GM21390 (cell line): ENCODE measurements around the gene ENTR1.
"Not testable (repeated sequence)": the region's sequence is repeated elsewhere in the genome, so short reads cannot be mapped to it uniquely, and the experiment has no call there.

Experiments used
- ATAC-seq: cut with Tn5 transposase; IDR thresholded peaks from one replicate; pipeline ENCODE4 v1.9.1; 2021; ENCODE audit not compliant: unreplicated experiment

Gene ENTR1

GRCh38 chr9:136438548-136439480 is 28.4 kb upstream of the ENTR1 start:
- peak; percentile 43 for ATAC-seq

GRCh38 chr9:136437839-136438547 is 27.6 kb upstream of the ENTR1 start:
- no peak for ATAC-seq

- ATAC-seq, result no peak
Observed at GRCh38 chr9:136437430-136437829, 27.0 kb upstream of the ENTR1 start.

- ATAC-seq, result no peak
Observed at GRCh38 chr9:136436055-136436634, 25.7 kb upstream of the ENTR1 start.

- ATAC-seq, result no peak
Observed at GRCh38 chr9:136434580-136435169, 24.3 kb upstream of the ENTR1 start.

- ATAC-seq, result no peak
Observed at GRCh38 chr9:136433849-136434579, 23.6 kb upstream of the ENTR1 start.

- ATAC-seq, result no peak
Observed at GRCh38 chr9:136433043-136433715, 22.8 kb upstream of the ENTR1 start.

GRCh38 chr9:136432591-136432990 is 22.2 kb upstream of the ENTR1 start:
- no peak for ATAC-seq

GRCh38 chr9:136431782-136432350 is 21.5 kb upstream of the ENTR1 start:
- no peak for ATAC-seq

- no peak for ATAC-seq
Observed at GRCh38 chr9:136430588-136431234, 20.3 kb upstream of the ENTR1 start.

- ATAC-seq, result no peak
Observed at GRCh38 chr9:136429683-136430491, 19.5 kb upstream of the ENTR1 start.

- ATAC-seq, result no peak
Observed at GRCh38 chr9:136429075-136429628, 18.7 kb upstream of the ENTR1 start.

- no peak for ATAC-seq
Observed at GRCh38 chr9:136426787-136427186, 16.4 kb upstream of the ENTR1 start.

- ATAC-seq, result not testable (repeated sequence)
Observed at GRCh38 chr9:136425367-136425766, 15.0 kb upstream of the ENTR1 start.

- ATAC-seq, result no peak
Observed at GRCh38 chr9:136424750-136425362, 14.4 kb upstream of the ENTR1 start.

GRCh38 chr9:136423432-136424146 is 13.2 kb upstream of the ENTR1 start:
- ATAC-seq, result no peak

- no peak for ATAC-seq
Observed at GRCh38 chr9:136422876-136423275, 12.5 kb upstream of the ENTR1 start.
